ENCODE measurements around the gene INAFM2. TPM values are rescaled to one million over a fixed set of nuclear protein-coding genes. Genes with fewer than 3 reads are reported as not detected.

Gene INAFM2
- total RNA-seq, 2 donors from 2014 or later = 45.5 to 48.9 TPM

DNA sequence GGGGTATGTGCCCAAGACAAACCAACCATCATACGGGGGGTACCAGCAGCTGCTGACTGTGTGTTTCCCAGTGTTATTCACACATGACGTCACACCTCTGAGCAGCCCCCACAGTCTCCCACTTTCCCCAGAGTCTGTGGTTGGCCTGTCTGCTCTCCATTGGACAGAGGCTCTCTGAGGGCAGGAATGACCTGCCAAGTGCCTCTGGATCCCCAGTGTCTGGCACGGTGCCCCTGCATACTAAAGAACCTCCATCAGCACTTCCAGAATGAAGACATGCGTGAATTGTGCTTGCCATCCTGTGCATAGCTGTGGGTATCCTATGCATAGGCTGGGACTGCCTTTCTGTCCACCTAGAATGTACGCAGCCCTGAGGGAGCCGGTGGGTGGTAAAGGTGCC is 20.7 kb downstream of the INAFM2 start:
- TF ChIP-seq, protein P1, sequence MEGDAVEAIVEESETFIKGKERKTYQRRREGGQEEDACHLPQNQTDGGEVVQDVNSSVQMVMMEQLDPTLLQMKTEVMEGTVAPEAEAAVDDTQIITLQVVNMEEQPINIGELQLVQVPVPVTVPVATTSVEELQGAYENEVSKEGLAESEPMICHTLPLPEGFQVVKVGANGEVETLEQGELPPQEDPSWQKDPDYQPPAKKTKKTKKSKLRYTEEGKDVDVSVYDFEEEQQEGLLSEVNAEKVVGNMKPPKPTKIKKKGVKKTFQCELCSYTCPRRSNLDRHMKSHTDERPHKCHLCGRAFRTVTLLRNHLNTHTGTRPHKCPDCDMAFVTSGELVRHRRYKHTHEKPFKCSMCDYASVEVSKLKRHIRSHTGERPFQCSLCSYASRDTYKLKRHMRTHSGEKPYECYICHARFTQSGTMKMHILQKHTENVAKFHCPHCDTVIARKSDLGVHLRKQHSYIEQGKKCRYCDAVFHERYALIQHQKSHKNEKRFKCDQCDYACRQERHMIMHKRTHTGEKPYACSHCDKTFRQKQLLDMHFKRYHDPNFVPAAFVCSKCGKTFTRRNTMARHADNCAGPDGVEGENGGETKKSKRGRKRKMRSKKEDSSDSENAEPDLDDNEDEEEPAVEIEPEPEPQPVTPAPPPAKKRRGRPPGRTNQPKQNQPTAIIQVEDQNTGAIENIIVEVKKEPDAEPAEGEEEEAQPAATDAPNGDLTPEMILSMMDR (IDR thresholded peaks at IDR 0.05) = no peak
- H3K27ac ChIP-seq = peak overlapping the region; percentile 42 to 97
- H3K27me3 ChIP-seq = no peaks in the 10 kb centered on the region
- no peaks in the 10 kb centered on the region for H3K36me3 ChIP-seq
- H3K4me1 ChIP-seq = peaks cover 0 to 71% of the 10 kb centered on the region in 2 donors
- DNase-seq (ENCODE audit: low spot score) = no peak
- no peaks in the 10 kb centered on the region for H3K9me3 ChIP-seq
- H3K4me3 ChIP-seq = no peak overlapping the region

DNA sequence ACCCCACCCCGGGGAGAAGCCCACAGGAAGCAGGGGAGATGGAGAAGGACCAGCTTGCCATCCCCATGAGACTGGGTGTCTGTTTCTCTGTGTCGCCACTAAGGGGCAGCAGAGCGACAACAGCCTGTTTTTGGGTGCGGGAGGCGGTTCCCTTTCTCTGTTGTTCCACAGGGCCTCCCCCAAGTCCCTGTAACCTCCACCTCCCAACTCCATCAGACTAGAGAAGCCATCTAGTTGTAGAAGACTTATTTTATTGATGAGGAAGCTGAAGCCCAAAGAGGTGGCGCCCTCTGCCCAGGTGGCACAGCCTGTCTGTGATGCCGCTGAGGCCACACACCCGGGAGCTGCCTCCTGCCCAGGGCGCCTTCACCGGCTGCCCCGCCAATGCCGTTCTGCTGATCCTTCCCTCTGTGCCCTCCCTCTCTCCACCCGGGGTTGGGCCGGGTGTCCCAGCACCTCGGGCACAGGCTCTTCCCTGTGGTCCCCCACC is 21.2 kb downstream of the INAFM2 start:
- Histone ChIP-seq H3K4me1 (peaks cover 0 to 66% of the 10 kb centered on the region in 2 donors), H3K9me3 (no peaks in the 10 kb centered on the region), H3K36me3 (no peaks in the 10 kb centered on the region), H3K4me3 (no peak overlapping the region), H3K27me3 (no peaks in the 10 kb centered on the region), H3K27ac (peak overlapping the region in 1 of 2 donors; percentile 97)
- DNase-seq (ENCODE audit: low spot score) = no peak
- TF ChIP-seq, protein P1 (IDR thresholded peaks at IDR 0.05) = peak; percentile 35 to 90

DNA sequence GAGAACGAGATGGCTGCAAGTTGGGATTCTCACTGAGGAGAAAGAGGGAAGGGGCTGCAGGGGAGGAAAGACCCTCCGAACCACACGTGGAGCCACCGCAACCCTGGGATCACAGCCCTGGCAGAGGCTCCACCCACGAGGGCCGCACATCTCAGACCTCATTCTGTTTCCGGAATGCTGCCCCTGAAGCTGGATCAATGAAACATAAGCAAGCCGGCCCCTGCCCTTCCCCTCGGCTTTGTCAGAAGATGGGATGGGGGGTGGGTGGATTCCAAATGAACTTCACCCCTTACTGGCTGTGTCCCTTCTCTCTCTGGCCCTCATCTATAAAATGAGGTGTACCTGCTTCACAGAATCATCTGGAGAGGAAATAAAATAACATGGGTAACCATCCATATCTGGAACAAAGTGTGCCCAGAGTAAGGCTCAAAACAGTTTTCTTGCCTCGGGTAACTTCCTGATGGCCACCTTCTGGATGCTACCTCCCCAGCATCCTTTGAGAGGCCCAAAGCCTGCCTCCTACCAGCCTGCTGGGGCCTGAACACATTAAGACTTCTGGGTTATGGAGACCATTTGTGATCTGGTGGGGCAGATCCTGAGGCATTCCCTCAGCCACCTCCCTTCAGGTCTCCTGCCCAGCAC is 21.9 kb downstream of the INAFM2 start:
- TF ChIP-seq, protein P1 (IDR thresholded peaks at IDR 0.05) = no peak
- H3K4me3 ChIP-seq = no peak overlapping the region
- peaks cover 0 to 59% of the 10 kb centered on the region in 2 donors for H3K4me1 ChIP-seq
- H3K9me3 ChIP-seq = no peaks in the 10 kb centered on the region
- no peaks in the 10 kb centered on the region for H3K27me3 ChIP-seq
- no peaks in the 10 kb centered on the region for H3K36me3 ChIP-seq
- H3K27ac ChIP-seq = no peak overlapping the region
- no peak for DNase-seq (ENCODE audit: low spot score)

DNA sequence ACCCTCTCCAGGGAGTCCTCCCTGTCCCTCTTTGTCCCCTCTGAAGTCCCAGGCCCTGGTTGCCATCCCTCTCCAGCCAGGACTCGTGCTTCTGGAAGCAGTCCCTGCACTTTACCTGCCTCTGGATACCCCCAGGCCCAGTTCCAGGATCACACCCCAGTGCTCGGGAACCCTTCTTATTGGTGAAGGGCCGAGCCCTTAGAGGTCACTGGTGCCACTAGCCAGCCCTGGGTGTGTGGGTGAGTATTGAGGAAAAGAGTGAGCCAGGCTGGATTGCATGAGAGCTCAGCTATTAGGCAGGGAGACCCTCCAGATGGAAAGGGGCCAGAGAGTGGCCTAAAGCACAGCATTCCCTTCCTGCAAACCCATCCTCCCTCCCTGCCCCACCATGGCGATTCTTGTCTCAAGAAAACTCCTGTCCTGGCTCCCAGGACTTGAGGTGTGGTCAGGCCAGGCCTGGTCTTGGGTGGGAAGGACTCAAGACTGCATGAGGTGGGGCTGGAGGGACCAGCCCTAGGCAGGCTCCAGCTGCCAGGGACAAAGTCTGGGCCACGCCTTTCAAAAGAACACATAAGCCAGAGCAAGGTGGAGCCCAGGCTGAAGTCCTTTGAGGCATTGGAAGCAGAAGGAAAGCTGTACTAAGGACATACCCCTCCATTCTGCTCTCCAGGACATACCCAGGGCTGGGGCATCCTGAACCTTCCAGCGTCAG is 22.5 kb downstream of the INAFM2 start:
- Histone ChIP-seq H3K27ac (no peak overlapping the region), H3K4me1 (peaks cover 0 to 53% of the 10 kb centered on the region in 2 donors), H3K27me3 (no peaks in the 10 kb centered on the region), H3K4me3 (no peak overlapping the region), H3K36me3 (no peaks in the 10 kb centered on the region), H3K9me3 (no peaks in the 10 kb centered on the region)
- TF ChIP-seq, protein P1 (IDR thresholded peaks at IDR 0.05) = no peak
- no peak for DNase-seq (ENCODE audit: low spot score)

DNA sequence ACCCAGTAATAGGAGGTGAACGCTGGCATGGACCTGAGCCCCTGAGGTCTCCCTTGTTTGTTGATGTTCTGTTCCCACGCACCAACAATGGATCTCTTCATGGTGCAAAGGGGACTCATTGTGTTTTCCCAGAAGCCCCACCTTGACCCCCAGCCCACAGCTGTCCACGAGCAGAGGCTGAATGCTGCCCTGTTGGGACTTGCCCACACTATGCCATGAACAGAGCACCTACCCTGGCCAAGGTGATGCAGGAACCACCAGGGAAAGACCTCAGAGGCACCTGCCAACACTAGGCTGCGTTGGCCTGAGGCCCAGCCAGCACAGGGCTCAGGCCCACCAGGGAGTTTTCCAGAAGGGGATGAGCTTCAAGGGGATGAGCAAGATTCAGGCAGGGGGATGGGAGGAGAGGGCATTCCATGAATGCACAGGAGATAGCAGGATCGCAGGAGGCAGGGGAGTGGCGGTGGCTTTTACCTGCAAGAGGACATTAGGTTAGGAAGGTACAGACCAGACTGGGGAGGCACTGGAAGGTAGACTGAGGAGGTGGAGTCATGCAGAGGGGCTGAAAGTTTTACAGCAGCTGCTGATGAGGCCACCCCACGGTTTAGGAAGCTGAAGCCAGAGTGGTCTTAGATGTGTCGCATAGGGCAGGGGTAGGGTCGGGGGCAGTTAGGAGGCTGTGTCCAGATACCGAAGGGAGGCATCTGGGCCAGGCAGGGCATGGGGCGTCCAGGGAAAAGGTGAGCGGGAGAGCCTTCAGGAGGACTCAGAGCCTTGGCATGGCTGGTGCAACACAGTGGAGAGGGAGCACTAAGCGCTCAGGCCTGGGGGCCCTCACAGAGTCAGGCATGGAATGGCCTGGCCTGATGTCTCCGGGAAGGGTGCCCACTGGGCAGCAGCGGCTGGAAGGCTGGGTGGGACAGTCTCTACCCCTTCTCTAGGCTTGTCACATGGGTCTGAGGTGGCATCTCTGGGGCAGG is 23.4 kb downstream of the INAFM2 start:
- H3K36me3 ChIP-seq = no peaks in the 10 kb centered on the region
- no peak for DNase-seq (ENCODE audit: low spot score)
- H3K9me3 ChIP-seq = no peaks in the 10 kb centered on the region
- no peak overlapping the region for H3K27ac ChIP-seq
- peaks cover 0 to 45% of the 10 kb centered on the region in 2 donors for H3K4me1 ChIP-seq
- H3K4me3 ChIP-seq = no peak overlapping the region
- H3K27me3 ChIP-seq = no peaks in the 10 kb centered on the region
- TF ChIP-seq, protein P1 (IDR thresholded peaks at IDR 0.05) = no peak

Data from right atrium auricular region (tissue), 2 donors.